ENCODE data around the gene CHKA. TPM values are rescaled to one million over a fixed set of nuclear protein-coding genes. Genes with fewer than 3 reads are reported as not detected.

Gene CHKA
- polyA plus RNA-seq, 1 donor: 21.4 TPM

Other genes with a start within 250 kb of the CHKA start
- 6.0 TPM for gene UNC93B1, start 117.3 kb downstream of the CHKA start, polyA plus RNA-seq (ENCODE audit: insufficient read length)
- gene ALDH3B1, start 111.1 kb downstream of the CHKA start, polyA plus RNA-seq (ENCODE audit: insufficient read length): 11.8 TPM
- 68.5 TPM for gene NDUFS8, start 90.7 kb downstream of the CHKA start, polyA plus RNA-seq (ENCODE audit: insufficient read length)
- 24.7 TPM for gene TCIRG1, start 82.4 kb downstream of the CHKA start, polyA plus RNA-seq (ENCODE audit: insufficient read length)
- gene KMT5B, start 91.9 kb upstream of the CHKA start, polyA plus RNA-seq (ENCODE audit: insufficient read length): 43.3 TPM
- gene C11orf24, start 150.6 kb upstream of the CHKA start, polyA plus RNA-seq (ENCODE audit: insufficient read length): 24.2 TPM
- gene LRP5, start 191.2 kb upstream of the CHKA start, polyA plus RNA-seq (ENCODE audit: insufficient read length): 51.4 TPM

Measured in forelimb muscle (tissue), 1 donor.